Measurements from ENCODE around the gene TUBGCP3. TPM values are rescaled to one million over a fixed set of nuclear protein-coding genes. Genes with fewer than 3 reads are reported as not detected.

Gene TUBGCP3
- total RNA-seq, 4 donors from 2014 or later = 23.3 to 43.6 (median 30.0) TPM

DNA sequence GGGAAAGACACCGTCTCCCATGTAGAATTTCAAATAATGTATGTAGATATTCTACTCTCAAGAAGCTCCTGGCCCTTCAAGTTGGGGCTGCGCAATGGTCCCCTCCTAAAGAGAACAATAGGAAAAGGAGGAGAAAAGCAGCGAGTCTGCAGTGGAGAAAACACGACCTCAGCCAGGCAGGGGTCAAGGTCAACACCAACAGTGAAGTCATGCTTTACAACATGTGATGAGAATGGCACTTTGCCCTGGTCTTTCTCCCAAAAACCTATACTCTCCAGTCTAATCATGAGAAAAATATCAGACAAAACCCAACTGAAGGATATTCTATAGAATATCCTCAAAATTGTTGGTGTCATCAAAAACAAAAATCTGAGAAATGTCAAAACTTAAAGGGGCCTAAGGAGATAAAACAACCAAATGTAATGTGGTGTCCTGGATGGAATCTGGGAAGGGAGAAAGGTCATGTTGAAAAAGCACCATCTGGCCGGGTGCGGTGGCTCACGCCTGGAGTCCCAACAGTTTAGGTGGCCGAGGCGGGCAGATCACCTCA, 110.8 kb downstream of the TUBGCP3 start:
- intact Hi-C loops (cut with DNase I; ENCODE audit: low total_unique reads) (no loop called here), in situ Hi-C loops (cut with MboI; ENCODE audit: low pct_ligation_motif_present in 1 of 4, low pct_unique_long_range_greater_than_20kb in 1 of 4, low sequenced_read_pairs in 3 of 4) (no loop called here)
- TF ChIP-seq EP300 (IDR thresholded peaks at IDR 0.05; ENCODE audit: low read depth) (no peak), POLR2A (IDR thresholded peaks at IDR 0.05) (no peak), POLR2AphosphoS5 (IDR thresholded peaks at IDR 0.05) (no peak)
- TF ChIP-seq, protein P1, sequence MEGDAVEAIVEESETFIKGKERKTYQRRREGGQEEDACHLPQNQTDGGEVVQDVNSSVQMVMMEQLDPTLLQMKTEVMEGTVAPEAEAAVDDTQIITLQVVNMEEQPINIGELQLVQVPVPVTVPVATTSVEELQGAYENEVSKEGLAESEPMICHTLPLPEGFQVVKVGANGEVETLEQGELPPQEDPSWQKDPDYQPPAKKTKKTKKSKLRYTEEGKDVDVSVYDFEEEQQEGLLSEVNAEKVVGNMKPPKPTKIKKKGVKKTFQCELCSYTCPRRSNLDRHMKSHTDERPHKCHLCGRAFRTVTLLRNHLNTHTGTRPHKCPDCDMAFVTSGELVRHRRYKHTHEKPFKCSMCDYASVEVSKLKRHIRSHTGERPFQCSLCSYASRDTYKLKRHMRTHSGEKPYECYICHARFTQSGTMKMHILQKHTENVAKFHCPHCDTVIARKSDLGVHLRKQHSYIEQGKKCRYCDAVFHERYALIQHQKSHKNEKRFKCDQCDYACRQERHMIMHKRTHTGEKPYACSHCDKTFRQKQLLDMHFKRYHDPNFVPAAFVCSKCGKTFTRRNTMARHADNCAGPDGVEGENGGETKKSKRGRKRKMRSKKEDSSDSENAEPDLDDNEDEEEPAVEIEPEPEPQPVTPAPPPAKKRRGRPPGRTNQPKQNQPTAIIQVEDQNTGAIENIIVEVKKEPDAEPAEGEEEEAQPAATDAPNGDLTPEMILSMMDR (IDR thresholded peaks at IDR 0.05) = no peak
- H3K4me1 ChIP-seq = no peaks in the 10 kb centered on the region
- DNase-seq = no peak
- peaks cover 0 to 8% of the 10 kb centered on the region in 2 donors for H3K9me3 ChIP-seq
- no peaks in the 10 kb centered on the region for H3K36me3 ChIP-seq
- H3K27me3 ChIP-seq = no peaks in the 10 kb centered on the region
- WGBS, 2 donors (ENCODE audit: low coverage in 1 of 2) = 78 to 87% methylated on average over 6 to 9 of the region's 9 CpGs
- H3K27ac ChIP-seq = no peak overlapping the region
- H3K4me3 ChIP-seq = no peak overlapping the region

DNA sequence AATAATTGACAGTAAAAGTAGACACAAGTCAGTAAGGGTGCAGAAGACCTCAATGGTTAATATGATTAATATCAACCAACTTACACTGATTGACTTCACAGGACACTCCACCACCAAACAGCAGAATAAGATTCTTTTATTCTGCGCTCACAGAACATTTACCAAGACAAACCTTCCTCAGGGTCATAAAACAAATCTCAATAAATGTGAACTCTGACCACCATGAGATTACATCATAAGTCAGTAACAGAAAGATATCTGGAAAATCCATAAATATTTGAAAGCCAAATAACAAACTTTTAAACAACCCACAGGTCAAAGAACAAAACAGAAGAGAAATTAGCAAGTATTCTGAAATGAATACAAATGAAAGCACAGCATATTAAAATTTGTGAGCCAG, 112.1 kb downstream of the TUBGCP3 start:
- Histone ChIP-seq H3K27ac (no peak overlapping the region), H3K9me3 (peaks cover 0 to 7% of the 10 kb centered on the region in 2 donors), H3K4me3 (no peak overlapping the region), H3K4me1 (no peaks in the 10 kb centered on the region), H3K36me3 (no peaks in the 10 kb centered on the region), H3K27me3 (no peaks in the 10 kb centered on the region)
- TF ChIP-seq, protein P1 (IDR thresholded peaks at IDR 0.05) = no peak
- no peak for TF ChIP-seq POLR2A (IDR thresholded peaks at IDR 0.05)
- 60 to 72% methylated on average over 1 of the region's 1 CpG for WGBS, 2 donors (ENCODE audit: low coverage in 1 of 2)
- no peak for DNase-seq
- in situ Hi-C loops (cut with MboI; ENCODE audit: low pct_ligation_motif_present in 1 of 4, low pct_unique_long_range_greater_than_20kb in 1 of 4, low sequenced_read_pairs in 3 of 4) (no loop called here), intact Hi-C loops (cut with DNase I; ENCODE audit: low total_unique reads) (no loop called here)

DNA sequence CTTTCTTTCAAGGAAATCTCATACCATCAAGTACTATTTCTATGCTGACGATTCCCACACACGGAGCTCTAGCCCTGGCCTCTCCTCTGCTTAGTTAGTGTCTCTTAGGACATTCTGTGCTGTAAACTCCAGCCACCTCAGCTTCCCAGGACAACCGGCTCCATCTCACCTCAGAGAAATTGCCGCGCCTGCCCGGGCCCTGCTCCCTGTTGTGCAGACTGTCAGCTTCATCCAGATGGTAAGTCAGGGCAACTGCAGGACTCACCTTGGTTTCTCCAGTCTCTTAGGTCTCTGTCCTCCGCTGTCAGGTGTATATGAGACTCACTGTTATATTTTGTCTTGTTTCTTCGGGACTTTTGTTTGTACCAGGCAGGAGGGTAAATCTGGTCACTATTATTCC, 113.1 kb downstream of the TUBGCP3 start:
- 76 to 90% methylated on average over 5 to 8 of the region's 8 CpGs for WGBS, 2 donors (ENCODE audit: low coverage in 1 of 2)
- intact Hi-C loops (cut with DNase I; ENCODE audit: low total_unique reads) (no loop called here), in situ Hi-C loops (cut with MboI; ENCODE audit: low pct_ligation_motif_present in 1 of 4, low pct_unique_long_range_greater_than_20kb in 1 of 4, low sequenced_read_pairs in 3 of 4) (no loop called here)
- H3K9me3 ChIP-seq = no peaks in the 10 kb centered on the region
- H3K4me3 ChIP-seq = no peak overlapping the region
- H3K36me3 ChIP-seq = no peaks in the 10 kb centered on the region
- no peak overlapping the region for H3K27ac ChIP-seq
- TF ChIP-seq POLR2AphosphoS5 (IDR thresholded peaks at IDR 0.05) (no peak), POLR2A (IDR thresholded peaks at IDR 0.05) (no peak), EP300 (IDR thresholded peaks at IDR 0.05; ENCODE audit: low read depth) (no peak)
- TF ChIP-seq, protein P1 (IDR thresholded peaks at IDR 0.05) = no peak
- no peaks in the 10 kb centered on the region for H3K27me3 ChIP-seq
- no peaks in the 10 kb centered on the region for H3K4me1 ChIP-seq
- no peak for DNase-seq

DNA sequence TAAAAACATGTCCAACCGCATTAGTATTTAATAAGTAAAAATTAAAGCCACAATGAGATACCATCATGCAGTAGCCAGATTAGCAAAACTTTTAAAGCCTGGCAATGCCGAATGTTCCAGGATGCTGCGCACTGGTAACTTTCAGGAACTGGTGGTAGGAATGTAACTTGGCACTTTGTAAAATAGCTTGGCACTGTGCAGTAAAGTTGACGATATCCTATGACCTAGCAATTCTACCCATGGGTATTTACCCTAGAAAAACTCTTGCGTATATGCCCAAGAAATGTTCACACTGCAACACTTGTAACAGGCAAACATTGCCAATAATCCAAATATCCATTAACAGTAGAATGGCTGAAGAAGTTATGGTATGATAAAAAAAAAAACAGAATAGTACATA, 114.1 kb downstream of the TUBGCP3 start:
- H3K9me3 ChIP-seq = no peaks in the 10 kb centered on the region
- no peak for TF ChIP-seq EP300 (IDR thresholded peaks at IDR 0.05; ENCODE audit: low read depth)
- no peak for TF ChIP-seq POLR2AphosphoS5 (IDR thresholded peaks at IDR 0.05)
- TF ChIP-seq, protein P1 (IDR thresholded peaks at IDR 0.05) = no peak
- no peak for TF ChIP-seq POLR2A (IDR thresholded peaks at IDR 0.05)
- no peaks in the 10 kb centered on the region for H3K4me1 ChIP-seq
- 92 to 94% methylated on average over 4 to 5 of the region's 5 CpGs for WGBS, 2 donors (ENCODE audit: low coverage in 1 of 2)
- no peak for DNase-seq
- H3K27me3 ChIP-seq = no peaks in the 10 kb centered on the region
- H3K27ac ChIP-seq = no peak overlapping the region
- H3K4me3 ChIP-seq = no peak overlapping the region
- H3K36me3 ChIP-seq = no peaks in the 10 kb centered on the region
- in situ Hi-C loops (cut with MboI; ENCODE audit: low pct_ligation_motif_present in 1 of 4, low pct_unique_long_range_greater_than_20kb in 1 of 4, low sequenced_read_pairs in 3 of 4) (no loop called here), intact Hi-C loops (cut with DNase I; ENCODE audit: low total_unique reads) (no loop called here)
